ENCODE measurements around the gene SNX5. TPM values are rescaled to one million over a fixed set of nuclear protein-coding genes. Genes with fewer than 3 reads are reported as not detected.

Gene SNX5
- total RNA-seq, 1 experiment from 2014 or later, result 159 TPM

GRCh38 chr20:17985388-17986018, 16.9 kb upstream of the SNX5 start:
- Histone ChIP-seq H3K79me2 (ENCODE audit: insufficient read depth, low read length) (peaks cover 81% of the 10 kb centered on the region), H3K4me3 (replicated peaks in 1 of 2; ENCODE audit: low read depth in 1 of 2, low read length in 2 of 2) (no peak overlapping the region), H3K36me3 (ENCODE audit: control insufficient read depth in 1 of 2, insufficient read depth in 2 of 2, low read length in 2 of 2) (peaks cover 14 to 19% of the 10 kb centered on the region in 2 experiments), H3K4me2 (ENCODE audit: low read length) (no peak overlapping the region), H3K9me3 (ENCODE audit: control insufficient read depth in 1 of 2, insufficient read depth in 1 of 2, low read depth in 1 of 2, low read length in 2 of 2) (no peaks in the 10 kb centered on the region), H3K4me1 (ENCODE audit: control insufficient read depth in 1 of 2, insufficient read depth in 2 of 2, low read length in 2 of 2) (no peaks in the 10 kb centered on the region), H3K27me3 (ENCODE audit: insufficient read depth, low read length) (no peaks in the 10 kb centered on the region), H2AFZ (ENCODE audit: low read depth, low read length, poor library complexity, severe bottlenecking) (no peak overlapping the region), H3K27ac (ENCODE audit: low read depth, low read length) (no peak overlapping the region), H3K9me2 (ENCODE audit: insufficient read depth) (no peaks in the 10 kb centered on the region), H4K20me1 (ENCODE audit: insufficient read depth) (no peaks in the 10 kb centered on the region), H3K9ac (ENCODE audit: low read length) (no peak overlapping the region)
- ChIA-PET CTCF (no interaction called here), RAD21 (ENCODE audit: low non-redundant PET in 1 of 2, low total read pairs in 2 of 2, uncharacterized antibody in 2 of 2, unreplicated experiment in 2 of 2) (no interaction called here), POLR2A (no interaction called here)
- BruUV-seq (replicated peaks), result no TSS peak
- DNase-seq (ENCODE audit: low read depth, low spot score) (no peak), ATAC-seq (no peak)
- TF ChIP-seq JUND (IDR thresholded peaks at IDR 0.05) (no peak), CBX3 (IDR thresholded peaks at IDR 0.05; ENCODE audit: low read depth) (no peak), POLR2AphosphoS5 (IDR thresholded peaks at IDR 0.05; ENCODE audit: low read depth, low read length) (no peak), MAX (IDR thresholded peaks at IDR 0.05) (no peak), CTCF (IDR thresholded peaks at IDR 0.05 in 2 of 3, conservative IDR thresholded peaks at IDR 0.05 in 1 of 3; ENCODE audit: borderline replicate concordance in 1 of 3, insufficient read depth in 1 of 3, low read depth in 2 of 3, low read length in 2 of 3) (no peak)
- intact Hi-C loops (cut with micrococcal nuclease), result no loop called here

DNA sequence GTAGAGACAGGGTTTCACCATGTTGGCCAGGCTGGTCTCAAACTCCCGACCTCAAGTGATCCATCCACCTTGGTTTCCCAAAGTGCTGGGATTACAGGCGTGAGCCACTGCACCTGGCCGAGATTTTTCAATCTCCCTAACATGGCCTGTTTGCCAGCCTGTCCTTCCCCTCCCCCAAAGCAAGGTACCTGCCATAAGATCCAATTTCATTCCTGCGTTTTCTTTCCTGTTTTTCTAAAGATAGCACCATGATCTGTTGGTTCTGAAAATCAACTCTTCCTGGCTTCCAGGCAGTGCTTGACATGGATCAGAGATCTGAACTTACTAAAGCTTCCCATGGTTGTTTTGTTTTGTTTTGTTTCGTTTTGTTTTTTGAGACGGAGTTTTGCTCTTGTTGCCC, 7.7 kb upstream of the SNX5 start:
- ChIA-PET CTCF (no interaction called here), RAD21 (ENCODE audit: low non-redundant PET in 1 of 2, low total read pairs in 2 of 2, uncharacterized antibody in 2 of 2, unreplicated experiment in 2 of 2) (no interaction called here), POLR2A (no interaction called here)
- BruUV-seq (replicated peaks), result no TSS peak
- H3K27me3 ChIP-seq (ENCODE audit: insufficient read depth, low read length), result no peaks in the 10 kb centered on the region
- no peaks in the 10 kb centered on the region for H4K20me1 ChIP-seq (ENCODE audit: insufficient read depth)
- H3K9me2 ChIP-seq (ENCODE audit: insufficient read depth), result no peaks in the 10 kb centered on the region
- H3K4me3 ChIP-seq (replicated peaks in 1 of 2; ENCODE audit: low read depth in 1 of 2, low read length in 2 of 2), result no peak overlapping the region
- intact Hi-C loops (cut with micrococcal nuclease), result no loop called here
- no peak for DNase-seq (ENCODE audit: low read depth, low spot score)
- peaks cover 77% of the 10 kb centered on the region for H3K79me2 ChIP-seq (ENCODE audit: insufficient read depth, low read length)
- no peak overlapping the region for H3K9ac ChIP-seq (ENCODE audit: low read length)
- TF ChIP-seq, protein P1, sequence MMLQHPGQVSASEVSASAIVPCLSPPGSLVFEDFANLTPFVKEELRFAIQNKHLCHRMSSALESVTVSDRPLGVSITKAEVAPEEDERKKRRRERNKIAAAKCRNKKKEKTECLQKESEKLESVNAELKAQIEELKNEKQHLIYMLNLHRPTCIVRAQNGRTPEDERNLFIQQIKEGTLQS (IDR thresholded peaks at IDR 0.05), result no peak
- TF ChIP-seq ZNF274 (IDR thresholded peaks at IDR 0.05; ENCODE audit: low read depth, low read length) (no peak), POLR2A (IDR thresholded peaks at IDR 0.05; ENCODE audit: borderline replicate concordance, extremely low read depth, insufficient read depth, insufficient read length) (no peak), SIN3A (IDR thresholded peaks at IDR 0.05; ENCODE audit: low read depth) (no peak), CTCF (IDR thresholded peaks at IDR 0.05 in 2 of 3, conservative IDR thresholded peaks at IDR 0.05 in 1 of 3; ENCODE audit: borderline replicate concordance in 1 of 3, insufficient read depth in 1 of 3, low read depth in 2 of 3, low read length in 2 of 3) (no peak), EZH2phosphoT487 (IDR thresholded peaks at IDR 0.05; ENCODE audit: borderline replicate concordance) (no peak), CBX3 (IDR thresholded peaks at IDR 0.05; ENCODE audit: low read depth) (no peak)
- no peaks in the 10 kb centered on the region for H3K9me3 ChIP-seq (ENCODE audit: control insufficient read depth in 1 of 2, insufficient read depth in 1 of 2, low read depth in 1 of 2, low read length in 2 of 2)
- H3K4me2 ChIP-seq (ENCODE audit: low read length), result no peak overlapping the region
- no peak overlapping the region for H2AFZ ChIP-seq (ENCODE audit: low read depth, low read length, poor library complexity, severe bottlenecking)
- ATAC-seq, result no peak
- no peak overlapping the region for H3K27ac ChIP-seq (ENCODE audit: low read depth, low read length)
- H3K36me3 ChIP-seq (ENCODE audit: control insufficient read depth in 1 of 2, insufficient read depth in 2 of 2, low read length in 2 of 2), result peaks cover 14 to 31% of the 10 kb centered on the region in 2 experiments
- 0 out of 4 replicates have a peak, but pooled peaks cover 0 to 3% of the 10 kb centered on the region in 2 experiments for H3K4me1 ChIP-seq (ENCODE audit: control insufficient read depth in 1 of 2, insufficient read depth in 2 of 2, low read length in 2 of 2)

All from HCT116 (cell line).